Tibial artery (tissue), 4 donors: ENCODE measurements around the gene MGA.
"Not testable (repeated sequence)": the region's sequence is repeated elsewhere in the genome, so short reads cannot be mapped to it uniquely, and the experiment has no call there.

Source experiments
- DNase-seq, 2 donors: peaks; one replicate each; pipeline ENCODE4 v3.0.0-alpha.2; 2019
- H3K27ac ChIP-seq, 2 donors: fragments of 200-600 bp; sonication (generic) in 1 of 2; 1 replicate in 1 of 2; 2 replicates in 1 of 2; pipeline ENCODE4 v1.5.1; 2018 to 2019; ENCODE audit warnings: mild to moderate bottlenecking in 1 of 2
- H3K27me3 ChIP-seq, 2 donors: fragments of 200-600 bp; sonication (generic) in 1 of 2; one replicate each; pipeline versions ENCODE4 v1.5.1 to v1.6.0; 2016 to 2019
- H3K36me3 ChIP-seq, 3 donors: fragments of 200-600 bp; sonication (generic) in 2 of 3; one replicate each; pipeline ENCODE4 v1.5.1; 2016 to 2019; ENCODE audit warnings: mild to moderate bottlenecking in 2 of 3
- H3K4me1 ChIP-seq, 4 donors: fragments of 200-600 bp; sonication (generic) in 2 of 4; 1 replicate in 3 of 4; 2 replicates in 1 of 4; pipeline ENCODE4 v1.5.1; 2016 to 2019
- H3K4me3 ChIP-seq, 2 donors: fragments of 200-600 bp; sonication (generic) in 1 of 2; 1 replicate in 1 of 2; 2 replicates in 1 of 2; pipeline ENCODE4 v1.5.1; 2018 to 2019; ENCODE audit warnings: mild to moderate bottlenecking in 2 of 2
- H3K9me3 ChIP-seq, 3 donors: fragments of 200-600 bp; sonication (generic) in 1 of 3; one replicate each; pipeline ENCODE4 v1.5.1; 2016 to 2019
- intact Hi-C: fragments of 100-400 bp; cut with DNase I; formaldehyde crosslinking; loops from one replicate; pipeline ENCODE4 v1.15.0; 2023; ENCODE audit warnings: low total_unique reads
- TF ChIP-seq, protein P1 (sequence below), 2 experiments: fragments of 200-600 bp in 1 of 2; fragments of 450-650 bp in 1 of 2; IDR thresholded peaks; one replicate each; pipeline ENCODE4 v1.5.1; 2017 to 2019; ENCODE audit warnings: antibody characterized with exemption in 2 of 2, mild to moderate bottlenecking in 1 of 2, moderate library complexity in 1 of 2

Gene MGA

DNA sequence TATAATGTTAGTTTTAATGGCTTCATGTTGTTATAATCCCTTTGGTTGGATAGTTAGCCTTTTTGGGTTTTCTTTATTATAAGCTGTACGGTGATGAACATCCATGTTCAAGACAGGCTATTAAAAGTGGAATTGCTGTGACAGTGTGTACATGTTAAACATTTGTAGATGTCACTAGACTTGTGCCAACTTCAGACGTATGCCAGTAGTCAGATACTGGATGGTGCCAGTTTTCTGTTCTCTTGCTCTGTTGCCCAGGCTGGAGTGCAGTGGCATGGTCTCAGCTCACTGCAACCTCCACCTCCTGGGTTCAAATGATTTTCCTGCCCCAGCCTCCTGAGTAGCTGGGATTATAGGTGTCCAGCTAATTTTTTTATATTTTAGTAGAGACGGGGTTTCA lies 54.1 kb downstream of the MGA start:
- Histone ChIP-seq H3K9me3 (no peaks in the 10 kb centered on the region), H3K4me1 (no peaks in the 10 kb centered on the region), H3K36me3 (peaks cover 18 to 48% (median 39%) of the 10 kb centered on the region in 3 donors), H3K27me3 (no peaks in the 10 kb centered on the region), H3K4me3 (no peak overlapping the region), H3K27ac (no peak overlapping the region)
- intact Hi-C loops, result no loop called here
- TF ChIP-seq, protein P1, sequence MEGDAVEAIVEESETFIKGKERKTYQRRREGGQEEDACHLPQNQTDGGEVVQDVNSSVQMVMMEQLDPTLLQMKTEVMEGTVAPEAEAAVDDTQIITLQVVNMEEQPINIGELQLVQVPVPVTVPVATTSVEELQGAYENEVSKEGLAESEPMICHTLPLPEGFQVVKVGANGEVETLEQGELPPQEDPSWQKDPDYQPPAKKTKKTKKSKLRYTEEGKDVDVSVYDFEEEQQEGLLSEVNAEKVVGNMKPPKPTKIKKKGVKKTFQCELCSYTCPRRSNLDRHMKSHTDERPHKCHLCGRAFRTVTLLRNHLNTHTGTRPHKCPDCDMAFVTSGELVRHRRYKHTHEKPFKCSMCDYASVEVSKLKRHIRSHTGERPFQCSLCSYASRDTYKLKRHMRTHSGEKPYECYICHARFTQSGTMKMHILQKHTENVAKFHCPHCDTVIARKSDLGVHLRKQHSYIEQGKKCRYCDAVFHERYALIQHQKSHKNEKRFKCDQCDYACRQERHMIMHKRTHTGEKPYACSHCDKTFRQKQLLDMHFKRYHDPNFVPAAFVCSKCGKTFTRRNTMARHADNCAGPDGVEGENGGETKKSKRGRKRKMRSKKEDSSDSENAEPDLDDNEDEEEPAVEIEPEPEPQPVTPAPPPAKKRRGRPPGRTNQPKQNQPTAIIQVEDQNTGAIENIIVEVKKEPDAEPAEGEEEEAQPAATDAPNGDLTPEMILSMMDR (IDR thresholded peaks at IDR 0.05), result no peak
- no peak for DNase-seq

DNA sequence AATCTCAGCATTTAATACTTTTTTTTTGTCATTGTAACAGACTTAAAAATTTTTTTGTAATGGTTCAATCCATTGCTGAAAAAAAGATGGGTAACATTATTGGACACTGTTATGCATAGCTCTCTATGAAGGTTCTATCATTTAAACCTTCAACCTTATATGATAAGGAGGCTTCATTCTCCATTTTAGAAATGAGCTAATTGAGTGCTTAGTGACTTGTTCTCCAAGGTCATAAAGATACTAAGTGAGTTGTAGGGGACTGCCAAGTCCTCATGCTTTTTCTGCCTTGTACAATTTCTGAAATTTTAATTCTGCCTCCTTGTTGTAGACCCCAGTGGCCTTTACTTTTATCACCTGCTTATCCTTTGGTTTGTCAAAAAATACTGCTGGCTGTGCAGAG lies 56.7 kb downstream of the MGA start:
- TF ChIP-seq, protein P1 (IDR thresholded peaks at IDR 0.05), result no peak
- no peaks in the 10 kb centered on the region for H3K27me3 ChIP-seq
- no peak overlapping the region for H3K4me3 ChIP-seq
- no peaks in the 10 kb centered on the region for H3K4me1 ChIP-seq
- H3K36me3 ChIP-seq, result peaks cover 0 to 22% (median 21%) of the 10 kb centered on the region in 3 donors
- intact Hi-C loops, result no loop called here
- H3K9me3 ChIP-seq, result no peaks in the 10 kb centered on the region
- H3K27ac ChIP-seq, result no peak overlapping the region
- no peak for DNase-seq

DNA sequence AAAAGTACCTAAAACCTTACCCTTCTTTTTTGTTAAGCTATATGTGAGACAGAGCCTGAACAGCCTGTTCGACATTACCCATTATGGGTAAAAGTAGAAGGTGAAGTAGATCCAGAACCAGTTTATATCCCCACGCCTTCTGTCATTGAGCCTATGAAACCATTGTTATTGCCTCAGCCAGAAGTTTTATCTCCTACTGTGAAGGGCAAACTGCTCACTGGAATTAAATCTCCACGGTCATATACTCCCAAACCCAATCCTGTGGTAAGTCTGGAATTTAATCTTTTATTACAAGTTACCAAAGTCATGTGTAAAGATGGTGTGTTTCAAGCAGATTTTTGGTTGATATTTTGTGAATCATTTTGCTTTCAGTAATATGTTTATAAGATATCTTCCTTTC lies 66.9 kb downstream of the MGA start:
- TF ChIP-seq, protein P1 (IDR thresholded peaks at IDR 0.05), result no peak
- Histone ChIP-seq H3K27me3 (no peaks in the 10 kb centered on the region), H3K4me1 (no peaks in the 10 kb centered on the region), H3K27ac (no peak overlapping the region), H3K4me3 (no peak overlapping the region), H3K9me3 (no peaks in the 10 kb centered on the region), H3K36me3 (peaks cover 0 to 16% (median 12%) of the 10 kb centered on the region in 3 donors)
- intact Hi-C loops, result no loop called here
- DNase-seq, result no peak

DNA sequence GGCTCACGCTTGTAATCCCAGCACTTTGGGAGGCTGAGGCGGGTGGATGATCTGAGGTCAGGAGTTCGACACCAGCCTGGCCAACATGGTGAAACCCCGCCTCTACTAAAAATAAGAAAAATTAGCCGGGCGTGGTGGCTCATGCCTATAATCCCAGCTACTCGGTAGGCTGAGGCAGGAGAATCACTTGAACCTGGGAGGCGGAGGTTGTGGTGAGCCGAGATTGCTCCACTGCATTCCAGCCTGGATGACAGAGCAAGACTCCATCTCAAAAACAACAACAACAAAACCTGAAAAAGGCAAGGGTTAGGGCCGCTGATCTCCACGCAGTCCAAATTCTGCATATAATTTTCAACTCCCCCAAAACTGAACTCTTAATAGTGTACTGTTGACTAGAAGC lies 67.9 kb downstream of the MGA start:
- H3K27me3 ChIP-seq, H3K4me3 ChIP-seq, DNase-seq, H3K9me3 ChIP-seq, intact Hi-C loops, H3K27ac ChIP-seq, H3K4me1 ChIP-seq: not testable (repeated sequence)
- H3K36me3 ChIP-seq, result peaks cover 0 to 17% (median 12%) of the 10 kb centered on the region in 3 donors

DNA sequence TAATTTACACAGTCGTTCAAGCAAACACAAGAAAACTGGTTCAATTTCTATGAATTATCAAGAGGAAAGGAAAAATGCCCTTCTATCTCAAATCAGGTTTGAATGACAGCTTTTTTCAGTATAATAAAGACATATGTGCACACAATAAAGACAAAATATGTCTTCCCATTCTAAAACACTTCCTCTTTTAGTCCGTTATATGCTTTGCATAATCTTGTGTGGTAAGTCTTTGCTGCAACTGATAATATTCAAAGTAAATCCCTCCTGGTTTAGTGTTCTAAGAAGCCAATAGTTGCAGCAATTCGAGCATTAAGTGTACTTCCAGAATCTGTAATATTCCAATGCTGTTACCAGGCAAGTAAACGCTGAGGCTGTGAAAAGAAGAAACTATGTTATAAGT lies 70.3 kb downstream of the MGA start:
- no peak for DNase-seq
- H3K36me3 ChIP-seq, result peaks cover 6 to 41% (median 30%) of the 10 kb centered on the region in 3 donors
- no peak overlapping the region for H3K4me3 ChIP-seq
- H3K9me3 ChIP-seq, result no peaks in the 10 kb centered on the region
- no peaks in the 10 kb centered on the region for H3K4me1 ChIP-seq
- intact Hi-C loops, result no loop called here
- TF ChIP-seq, protein P1 (IDR thresholded peaks at IDR 0.05), result no peak
- no peaks in the 10 kb centered on the region for H3K27me3 ChIP-seq
- H3K27ac ChIP-seq, result no peak overlapping the region

DNA sequence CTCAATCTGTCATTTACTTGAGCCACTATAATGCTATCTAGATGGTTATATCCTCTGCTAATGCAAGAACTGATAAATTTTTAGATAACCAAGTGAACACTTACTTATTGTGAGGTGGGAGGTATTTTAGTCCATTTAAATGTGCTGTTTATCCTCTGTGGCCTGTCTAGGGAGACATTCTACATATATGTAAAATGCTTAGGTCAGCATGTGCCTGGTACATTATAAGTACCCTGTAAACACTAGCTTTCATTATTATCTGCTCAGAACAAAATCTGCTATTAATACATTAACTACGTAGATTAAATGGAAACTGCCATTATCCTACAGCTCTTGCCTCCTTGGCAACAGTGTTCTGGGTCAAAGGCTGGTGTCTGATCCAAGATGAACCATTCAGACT lies 72.3 kb downstream of the MGA start:
- intact Hi-C loops, result no loop called here
- Histone ChIP-seq H3K36me3 (peaks cover 22 to 61% (median 49%) of the 10 kb centered on the region in 3 donors), H3K27ac (no peak overlapping the region), H3K4me3 (no peak overlapping the region), H3K9me3 (no peaks in the 10 kb centered on the region), H3K27me3 (no peaks in the 10 kb centered on the region), H3K4me1 (no peaks in the 10 kb centered on the region)
- DNase-seq, result no peak
- TF ChIP-seq, protein P1 (IDR thresholded peaks at IDR 0.05), result no peak
